OCI-LY3 (cell line): ENCODE data around the gene SART3.

Experiments used
- CTCF ChIP-seq: fragments of 200-600, 300-600 bp; sonication (generic); IDR thresholded peaks from 2 replicates; pipeline ENCODE4 v1.5.1; 2014; ENCODE audit warnings: antibody characterized with exemption, low read length, low read depth
- EZH2phosphoT487 ChIP-seq: fragments of 200-600 bp; shearing (Covaris generic); IDR thresholded peaks from 2 replicates; pipeline ENCODE4 v1.6.1; 2018; ENCODE audit warnings: antibody characterized with exemption, mixed run types, low read depth

GRCh38 chr12:108565976-108566375 is 5.0 kb upstream of the SART3 start:
- TF ChIP-seq EZH2phosphoT487 (no peak), CTCF (no peak)
